ENCODE results near the gene KIAA0753.

DNA sequence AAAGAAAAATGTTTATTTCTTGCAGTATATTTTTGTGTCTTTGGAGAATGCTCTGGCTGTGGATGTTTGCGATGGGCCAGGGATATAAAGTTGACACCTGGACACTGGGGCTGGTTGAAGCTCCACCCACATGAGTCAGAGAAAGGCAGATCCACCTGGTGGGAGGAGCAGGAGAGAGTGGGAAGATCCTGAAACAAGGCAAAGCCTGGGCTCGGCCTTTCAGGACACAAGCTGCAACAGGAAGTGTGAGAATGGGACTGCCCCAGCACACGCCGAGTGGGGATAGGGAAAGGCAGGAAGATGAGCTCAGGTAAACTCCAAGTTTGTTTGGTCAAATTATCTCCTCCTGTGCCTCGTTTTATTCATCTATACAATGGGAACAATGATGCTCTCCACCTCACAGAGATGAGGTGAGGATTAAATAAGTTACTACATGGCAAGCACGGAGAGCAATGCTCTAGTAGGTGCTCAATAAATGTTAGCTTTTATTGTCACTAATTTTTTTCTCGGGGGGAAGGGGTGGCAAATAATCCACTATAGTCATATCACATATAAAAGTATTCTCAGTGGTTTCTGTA lies 62.7 kb downstream of the KIAA0753 start:
- TF ChIP-seq, protein P1, sequence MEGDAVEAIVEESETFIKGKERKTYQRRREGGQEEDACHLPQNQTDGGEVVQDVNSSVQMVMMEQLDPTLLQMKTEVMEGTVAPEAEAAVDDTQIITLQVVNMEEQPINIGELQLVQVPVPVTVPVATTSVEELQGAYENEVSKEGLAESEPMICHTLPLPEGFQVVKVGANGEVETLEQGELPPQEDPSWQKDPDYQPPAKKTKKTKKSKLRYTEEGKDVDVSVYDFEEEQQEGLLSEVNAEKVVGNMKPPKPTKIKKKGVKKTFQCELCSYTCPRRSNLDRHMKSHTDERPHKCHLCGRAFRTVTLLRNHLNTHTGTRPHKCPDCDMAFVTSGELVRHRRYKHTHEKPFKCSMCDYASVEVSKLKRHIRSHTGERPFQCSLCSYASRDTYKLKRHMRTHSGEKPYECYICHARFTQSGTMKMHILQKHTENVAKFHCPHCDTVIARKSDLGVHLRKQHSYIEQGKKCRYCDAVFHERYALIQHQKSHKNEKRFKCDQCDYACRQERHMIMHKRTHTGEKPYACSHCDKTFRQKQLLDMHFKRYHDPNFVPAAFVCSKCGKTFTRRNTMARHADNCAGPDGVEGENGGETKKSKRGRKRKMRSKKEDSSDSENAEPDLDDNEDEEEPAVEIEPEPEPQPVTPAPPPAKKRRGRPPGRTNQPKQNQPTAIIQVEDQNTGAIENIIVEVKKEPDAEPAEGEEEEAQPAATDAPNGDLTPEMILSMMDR (IDR thresholded peaks at IDR 0.05; ENCODE audit: low read length) = no peak
- TF ChIP-seq EZH2phosphoT487 (IDR thresholded peaks at IDR 0.05; ENCODE audit: low read length) = no peak
- TF ChIP-seq EZH2 (optimal IDR thresholded peaks at IDR 0.05; ENCODE audit: low read depth, low read length) = no peak

Data from MM.1S (cell line).